HCT116 (cell line): ENCODE results near the gene PRKG1. TPM values are rescaled to one million over a fixed set of nuclear protein-coding genes. Genes with fewer than 3 reads are reported as not detected.

ENCODE experiments used
- ATAC-seq: fragments of 200-7000 bp; cut with Tn5 transposase; 2 replicates; pipeline ENCODE4 v1.9.1; 2020; ENCODE audit warnings: mild to moderate bottlenecking, moderate library complexity
- BruUV-seq: library from RNA; stranded (reverse); fragments of 400-500 nt; replicated peaks from 2 replicates; lab custom pipeline; 2021; lab: Mats Ljungman, UMichigan
- CTCF ChIA-PET: fragments of 300-600 bp; sonication (Branson Sonifier 250); formaldehyde crosslinking; loops from one replicate; lab custom pipeline; 2021; ENCODE audit warnings: antibody characterized with exemption; lab: Charles Lee
- POLR2A ChIA-PET: fragments of 300-600, 350-600 bp; sonication (Branson Sonifier 250); formaldehyde crosslinking; loops from one replicate; lab custom pipeline; 2021; ENCODE audit warnings: antibody characterized with exemption; lab: Charles Lee
- RAD21 ChIA-PET, 2 experiments: fragments of 300-600 bp; sonication (Branson Sonifier 250); formaldehyde crosslinking; loops; one replicate each; lab custom pipeline; 2023; ENCODE audit warnings: low total read pairs in 2 of 2; ENCODE audit not compliant: uncharacterized antibody in 2 of 2, unreplicated experiment in 2 of 2, low non-redundant PET in 1 of 2; lab: Charles Lee
- DNase-seq: peaks from one replicate; pipeline ENCODE4 v3.0.0-alpha.2; 2010; ENCODE audit warnings: low read depth, low spot score
- H2AFZ ChIP-seq: fragments of 200-600 bp; shearing (Covaris generic), sonication (generic); 2 replicates; pipeline ENCODE4 v1.6.1; 2017; ENCODE audit warnings: low read depth, mixed run types, mixed read lengths, antibody characterized with exemption, low read length; ENCODE audit not compliant: poor library complexity, severe bottlenecking
- H3K27ac ChIP-seq: 2 replicates; pipeline ENCODE4 v1.5.1; 2012; ENCODE audit warnings: low read depth, low read length
- H3K27me3 ChIP-seq: fragments of 200-600 bp; sonication (generic); 2 replicates; pipeline ENCODE4 v1.6.1; 2016; ENCODE audit warnings: mixed run types, low read length, mixed read lengths; ENCODE audit not compliant: insufficient read depth
- H3K36me3 ChIP-seq, 2 experiments: fragments of 200-500 bp in 1 of 2; fragments of 200-600 bp in 1 of 2; sonication (Bioruptor generic) in 1 of 2; sonication (generic) in 1 of 2; 2 replicates each; pipeline versions ENCODE4 v1.5.1 to v1.6.1; 2014 to 2016; ENCODE audit warnings: low read length in 2 of 2, inconsistent platforms in 1 of 2, mixed read lengths in 1 of 2, mixed run types in 1 of 2; ENCODE audit not compliant: insufficient read depth in 2 of 2, control insufficient read depth in 1 of 2
- H3K4me1 ChIP-seq, 2 experiments: fragments of 200-600 bp in 1 of 2; sonication (generic) in 1 of 2; 2 replicates each; pipeline versions ENCODE4 v1.5.1 to v1.6.1; 2012 to 2017; ENCODE audit warnings: low read length in 2 of 2, inconsistent platforms in 1 of 2, mild to moderate bottlenecking in 1 of 2, mixed read lengths in 1 of 2, mixed run types in 1 of 2, moderate library complexity in 1 of 2; ENCODE audit not compliant: insufficient read depth in 2 of 2, control insufficient read depth in 1 of 2
- H3K4me2 ChIP-seq: fragments of 200-600 bp; sonication (generic); 2 replicates; pipeline ENCODE4 v1.6.1; 2017; ENCODE audit warnings: mixed run types, low read length, mixed read lengths
- H3K4me3 ChIP-seq, 2 experiments: fragments of 200-600 bp in 1 of 2; sonication (generic) in 1 of 2; replicated peaks in 1 of 2; 2 replicates each; pipeline ENCODE4 v1.5.1; 2011 to 2016; ENCODE audit warnings: low read length in 2 of 2, control low read depth in 1 of 2, low read depth in 1 of 2, mild to moderate bottlenecking in 1 of 2, mixed read lengths in 1 of 2, mixed run types in 1 of 2
- H3K79me2 ChIP-seq: fragments of 200-600 bp; sonication (generic); 2 replicates; pipeline ENCODE4 v1.6.1; 2017; ENCODE audit warnings: mild to moderate bottlenecking, mixed run types, low read length, moderate library complexity, mixed read lengths; ENCODE audit not compliant: insufficient read depth
- H3K9ac ChIP-seq: fragments of 200-600 bp; sonication (generic); 2 replicates; pipeline ENCODE4 v1.6.1; 2016; ENCODE audit warnings: low read length, mixed read lengths
- H3K9me2 ChIP-seq: fragments of 200-600 bp; sonication (generic), shearing (Covaris generic); 2 replicates; pipeline ENCODE4 v1.6.1; 2017; ENCODE audit warnings: mixed run types, mild to moderate bottlenecking, moderate library complexity; ENCODE audit not compliant: insufficient read depth
- H3K9me3 ChIP-seq, 2 experiments: fragments of 200-500 bp in 1 of 2; fragments of 200-600 bp in 1 of 2; sonication (Bioruptor generic) in 1 of 2; sonication (generic) in 1 of 2; 2 replicates each; pipeline ENCODE4 v1.6.1; 2014 to 2017; ENCODE audit warnings: low read length in 2 of 2, mixed read lengths in 2 of 2, inconsistent platforms in 1 of 2, low read depth in 1 of 2, mild to moderate bottlenecking in 1 of 2, mixed run types in 1 of 2, moderate library complexity in 1 of 2; ENCODE audit not compliant: control insufficient read depth in 1 of 2, insufficient read depth in 1 of 2
- H4K20me1 ChIP-seq: fragments of 200-600 bp; sonication (generic), shearing (Covaris generic); 2 replicates; pipeline ENCODE4 v1.6.1; 2017; ENCODE audit warnings: mixed run types, mild to moderate bottlenecking, moderate library complexity; ENCODE audit not compliant: insufficient read depth
- CEBPB ChIP-seq: IDR thresholded peaks from 2 replicates; pipeline ENCODE4 v1.6.1; 2012; ENCODE audit warnings: low read depth
- CTCF ChIP-seq, 3 experiments: fragments of 200-600 bp in 1 of 3; sonication (generic) in 1 of 3; IDR thresholded peaks in 2 of 3; conservative IDR thresholded peaks in 1 of 3; 2 replicates each; pipeline ENCODE4 v1.5.1; 2012 to 2017; ENCODE audit warnings: low read depth in 2 of 3, low read length in 2 of 3, antibody characterized with exemption in 1 of 3, borderline replicate concordance in 1 of 3, control low read depth in 1 of 3, mild to moderate bottlenecking in 1 of 3, mixed read lengths in 1 of 3, mixed run types in 1 of 3, moderate library complexity in 1 of 3; ENCODE audit not compliant: insufficient read depth in 1 of 3
- EZH2phosphoT487 ChIP-seq: fragments of 200-600 bp; IDR thresholded peaks from 2 replicates; pipeline ENCODE4 v1.6.1; 2018; ENCODE audit warnings: antibody characterized with exemption, borderline replicate concordance
- RAD21 ChIP-seq: IDR thresholded peaks from 2 replicates; pipeline ENCODE4 v1.6.1; 2012; ENCODE audit warnings: low read depth, mild to moderate bottlenecking
- REST ChIP-seq: IDR thresholded peaks from 2 replicates; pipeline ENCODE4 v1.6.1; 2012; ENCODE audit warnings: low read depth
- intact Hi-C: fragments of 100-400 bp; cut with micrococcal nuclease; formaldehyde crosslinking; loops from 2 replicates; pipeline ENCODE4 v1.10.0; 2022
- total RNA-seq: library from RNA; stranded (reverse); gene quantifications from one replicate; pipeline ENCODE4 v1.2.1, GENCODE V29; 2021; ENCODE audit not compliant: unreplicated experiment

The PRKG1 gene
- total RNA-seq, 1 experiment from 2014 or later = 1.4 TPM

GRCh38 chr10:51029172-51029641, 45.1 kb upstream of the PRKG1 start:
- Histone ChIP-seq H2AFZ (no peak overlapping the region), H3K9me2 (no peaks in the 10 kb centered on the region), H3K4me2 (no peak overlapping the region), H3K79me2 (no peaks in the 10 kb centered on the region)
- POLR2A ChIA-PET = no interaction called here
- RAD21 ChIA-PET = no interaction called here
- BruUV-seq = no TSS peak
- intact Hi-C loops = no loop called here
- TF ChIP-seq CTCF (IDR thresholded peaks at IDR 0.05 in 2 of 3, conservative IDR thresholded peaks at IDR 0.05 in 1 of 3; ENCODE audit: borderline replicate concordance in 1 of 3, insufficient read depth in 1 of 3, low read depth in 2 of 3, low read length in 2 of 3) (no peak), RAD21 (no peak), REST (no peak), EZH2phosphoT487 (no peak), CEBPB (no peak)
- TF ChIP-seq, all 23 proteins: peak for 0
- H3K27me3 ChIP-seq = peaks cover 12% of the 10 kb centered on the region
- H3K36me3 ChIP-seq = no peaks in the 10 kb centered on the region
- H4K20me1 ChIP-seq = no peaks in the 10 kb centered on the region
- no peaks in the 10 kb centered on the region for H3K9me3 ChIP-seq
- H3K4me1 ChIP-seq = no peaks in the 10 kb centered on the region
- ATAC-seq (no peak), DNase-seq (no peak)
- H3K9ac ChIP-seq = no peak overlapping the region
- no peak overlapping the region for H3K4me3 ChIP-seq
- CTCF ChIA-PET = no interaction called here
- no peak overlapping the region for H3K27ac ChIP-seq
